IPS-11a (cell line): Measurements from ENCODE around the gene CLEC20A.
"Not testable (repeated sequence)": the region's sequence is repeated elsewhere in the genome, so short reads cannot be mapped to it uniquely, and the experiment has no call there.

Source experiments
- H3K4me3 ChIP-seq: one replicate; pipeline ENCODE4 v1.5.1; 2013; ENCODE audit warnings: low read depth, low read length, control low read depth

Gene CLEC20A

DNA sequence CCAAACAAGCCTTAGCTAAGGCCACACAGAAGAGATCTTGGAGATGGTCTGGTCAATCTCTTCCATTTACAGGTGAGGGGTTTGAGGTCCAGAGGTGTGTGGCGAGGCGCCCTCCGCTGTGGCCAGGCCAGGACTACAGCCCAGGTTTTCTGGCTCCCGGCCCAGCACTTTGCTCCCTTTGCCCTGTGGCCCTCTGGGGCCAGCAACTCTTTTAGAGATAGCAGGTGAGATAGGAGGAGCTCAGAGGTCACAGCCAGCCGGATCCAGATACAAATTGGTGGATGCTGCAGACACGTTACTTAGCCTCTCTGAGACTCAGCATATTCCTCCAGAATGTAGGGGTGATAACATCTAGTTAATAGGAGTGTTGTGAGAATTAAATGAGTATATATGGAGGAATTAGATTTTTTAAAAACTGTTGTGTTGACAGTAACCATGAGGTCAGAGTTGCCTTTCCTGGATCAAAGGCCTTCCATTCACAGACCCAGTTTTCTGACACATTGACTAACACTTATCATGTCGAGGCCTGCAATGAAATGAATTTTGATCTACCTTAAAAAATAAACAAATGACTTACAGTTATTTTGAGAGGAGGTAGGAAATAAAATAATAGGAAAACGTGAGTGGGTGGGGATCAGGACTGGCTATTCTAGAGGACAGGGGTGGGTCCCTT lies 32.7 kb upstream of the CLEC20A start:
- no peak overlapping the region for H3K4me3 ChIP-seq

DNA sequence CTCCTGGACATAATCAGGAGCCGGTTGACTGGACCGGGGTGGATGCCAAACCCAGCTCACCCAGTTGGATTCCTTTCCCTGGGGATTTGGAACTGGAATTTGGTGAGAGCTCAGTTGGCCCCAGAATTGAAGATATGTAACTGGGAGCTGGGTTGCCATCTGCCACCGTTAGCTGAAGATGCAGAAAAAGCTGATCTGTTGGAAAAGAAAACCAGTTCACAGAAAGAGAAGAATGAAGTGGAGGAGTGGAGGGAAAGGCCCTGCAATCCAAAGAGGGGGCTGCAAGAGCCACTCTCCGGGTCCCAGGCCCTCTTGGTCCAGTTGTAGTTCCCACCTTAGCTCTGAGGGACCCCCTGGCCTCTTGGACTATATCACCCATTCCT lies 32.2 kb upstream of the CLEC20A start:
- H3K4me3 ChIP-seq, result no peak overlapping the region

DNA sequence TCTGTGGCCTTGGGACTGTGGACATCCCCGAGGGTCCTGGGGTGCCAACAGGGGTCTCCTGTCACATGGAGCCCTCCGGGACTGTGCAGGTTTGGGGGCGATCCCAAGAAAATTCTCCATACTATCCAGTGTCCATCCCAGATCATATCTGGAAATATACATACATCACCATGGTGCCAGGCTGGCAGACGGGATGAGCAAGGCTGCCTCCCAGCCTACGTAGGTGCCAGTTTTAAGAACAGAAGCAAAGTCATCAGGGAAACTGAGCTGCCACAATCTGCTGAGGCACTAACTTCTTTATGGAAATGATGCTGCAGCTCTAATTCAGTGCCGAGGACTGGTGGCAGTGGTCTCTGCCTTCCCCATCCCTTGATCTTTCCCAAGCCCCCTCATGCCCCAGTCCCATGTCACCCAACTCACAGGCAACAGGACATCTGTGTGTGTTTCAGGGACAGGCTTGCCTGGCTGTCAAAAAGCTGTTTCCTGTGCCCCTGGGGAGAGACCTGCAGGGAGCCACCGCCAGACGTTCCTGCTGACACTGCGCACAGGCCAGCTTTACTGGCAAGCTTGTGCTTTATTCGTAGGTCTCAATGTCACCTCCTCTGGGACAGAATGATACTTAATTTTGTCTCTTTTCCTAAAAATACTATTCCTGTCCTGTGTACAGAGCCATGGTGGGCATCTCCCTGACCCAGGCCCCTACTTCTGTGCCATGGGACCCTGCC lies 31.6 kb upstream of the CLEC20A start:
- H3K4me3 ChIP-seq, result no peak overlapping the region

DNA sequence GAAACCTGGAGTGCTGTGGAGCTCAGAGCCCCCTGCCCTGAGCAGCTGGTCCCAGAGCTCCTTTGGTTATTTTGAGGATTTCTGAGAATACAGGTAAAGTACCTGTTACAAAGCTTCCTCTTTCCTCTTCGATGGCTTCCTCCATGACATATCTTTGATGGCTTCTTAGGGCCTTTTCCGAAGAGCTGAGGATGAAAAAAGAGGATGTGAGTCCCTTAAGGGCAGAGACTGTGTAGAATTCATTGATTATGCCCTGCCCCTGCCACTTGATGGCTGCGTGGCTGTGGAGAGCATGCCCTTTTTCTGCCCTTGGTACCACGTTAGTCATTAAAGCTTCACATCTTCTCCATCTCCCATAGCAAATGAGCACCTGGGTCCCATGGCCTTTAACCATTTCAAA lies 30.4 kb upstream of the CLEC20A start:
- H3K4me3 ChIP-seq, result no peak overlapping the region

DNA sequence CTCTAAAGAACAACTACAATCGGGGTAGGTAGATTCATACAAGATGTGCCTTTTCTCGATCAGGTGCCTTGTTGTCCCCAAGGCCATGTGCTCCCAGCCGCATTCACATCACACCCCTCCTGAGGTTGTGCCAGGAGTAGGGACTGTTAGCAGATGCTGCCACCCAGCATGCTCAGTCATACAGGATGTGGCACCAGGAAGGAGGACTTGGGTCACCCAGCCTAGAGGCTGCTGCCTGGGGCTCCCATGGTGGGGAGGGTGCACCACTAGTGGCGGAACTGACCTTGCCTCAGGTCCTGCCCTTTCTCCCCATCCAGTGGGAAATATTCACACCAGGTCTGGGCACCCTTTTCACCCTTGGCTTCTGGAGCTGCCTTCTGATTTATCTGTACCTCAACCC lies 24.5 kb upstream of the CLEC20A start:
- H3K4me3 ChIP-seq, result no peak overlapping the region

DNA sequence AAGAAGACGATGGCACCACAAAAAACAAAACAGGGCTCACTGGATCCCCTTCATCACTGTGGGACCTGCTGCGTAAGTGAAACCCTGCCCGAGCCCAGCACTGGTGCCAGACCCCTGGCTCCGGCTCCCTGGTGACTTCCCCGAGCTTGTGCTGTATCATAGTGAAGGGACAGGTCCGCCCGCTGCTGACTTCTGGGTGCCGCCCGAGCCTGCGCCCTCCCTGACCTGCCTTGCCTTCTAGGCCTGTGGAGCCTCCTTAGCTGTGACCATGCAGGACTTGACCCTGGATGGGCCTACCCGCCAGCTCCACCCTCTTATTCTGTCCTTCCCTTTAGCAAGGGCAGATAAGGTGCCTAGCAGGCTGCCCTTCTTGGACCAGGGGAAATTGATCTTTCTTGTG lies 24.0 kb upstream of the CLEC20A start:
- no peak overlapping the region for H3K4me3 ChIP-seq

DNA sequence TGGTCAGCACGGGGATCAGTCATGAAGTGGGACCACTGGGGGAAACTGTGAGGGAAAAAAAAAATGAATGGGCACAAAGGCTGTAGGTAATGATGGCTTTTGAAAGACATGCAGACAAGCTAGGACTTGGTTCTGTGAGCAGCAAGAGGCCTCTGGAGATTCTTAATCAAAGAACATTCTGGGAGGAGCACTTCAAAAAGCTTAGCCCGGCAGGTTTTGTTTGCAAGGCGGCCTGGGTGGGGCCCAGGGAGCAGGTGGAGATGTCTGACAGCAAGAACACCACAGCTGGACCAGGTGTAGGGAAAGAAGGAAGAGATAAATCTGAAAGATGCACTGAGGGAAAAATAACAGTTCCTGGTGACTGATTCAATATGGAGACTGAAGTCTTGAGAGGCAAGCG lies 22.1 kb upstream of the CLEC20A start:
- H3K4me3 ChIP-seq, result no peak overlapping the region

DNA sequence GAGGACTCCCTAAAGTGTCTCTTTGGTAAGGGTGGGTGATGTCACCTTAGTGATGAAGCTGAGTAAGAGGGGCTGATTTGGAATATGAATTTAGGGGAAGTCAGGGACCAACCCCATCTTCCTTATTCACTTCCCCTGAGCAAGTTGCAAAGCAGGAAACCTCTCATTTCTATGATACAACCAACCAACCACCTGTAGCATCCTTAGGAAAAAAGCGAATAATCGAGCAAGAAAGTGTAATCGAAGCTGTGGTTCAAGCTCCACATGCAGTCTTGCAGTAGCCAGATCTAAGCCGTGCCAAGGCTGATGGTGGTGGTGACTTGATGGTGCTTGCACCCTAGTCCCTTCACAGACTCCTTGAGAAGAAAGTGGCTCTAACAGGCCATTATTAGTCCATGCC lies 19.3 kb upstream of the CLEC20A start:
- H3K4me3 ChIP-seq, result no peak overlapping the region

DNA sequence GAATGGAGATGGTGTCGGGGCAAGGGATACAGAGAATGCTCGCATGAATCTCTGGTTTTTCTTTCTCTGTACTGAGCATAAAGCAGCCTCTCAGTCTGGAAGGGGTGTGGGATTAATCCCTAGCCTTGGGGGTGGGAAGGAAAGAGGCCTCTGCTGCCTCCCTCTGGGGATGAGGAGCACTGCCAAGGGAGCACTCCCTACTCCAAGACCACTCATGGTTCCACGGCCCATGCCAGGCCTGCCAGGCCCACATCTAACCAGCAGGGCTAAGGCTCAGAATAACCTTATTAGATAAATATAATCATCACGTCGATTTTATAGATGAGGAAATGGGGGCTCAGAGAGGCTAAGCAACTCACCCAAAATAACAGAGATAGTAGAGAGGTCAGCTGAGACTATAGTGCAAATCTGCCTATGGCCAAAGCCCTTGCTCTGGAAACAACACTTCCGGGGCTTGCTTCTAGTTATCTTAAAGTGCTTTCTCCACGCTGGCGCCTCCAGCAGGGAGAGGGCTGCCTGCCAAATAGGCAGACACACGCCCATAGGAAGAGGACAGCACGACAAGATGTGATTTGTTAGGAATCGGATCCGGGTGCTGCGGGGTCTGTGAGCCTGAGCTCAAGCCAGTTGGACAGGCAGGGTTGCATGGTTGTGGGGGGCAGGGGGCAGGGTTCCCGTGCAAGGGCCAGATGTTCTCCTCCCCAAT lies 16.7 kb upstream of the CLEC20A start:
- no peak overlapping the region for H3K4me3 ChIP-seq

DNA sequence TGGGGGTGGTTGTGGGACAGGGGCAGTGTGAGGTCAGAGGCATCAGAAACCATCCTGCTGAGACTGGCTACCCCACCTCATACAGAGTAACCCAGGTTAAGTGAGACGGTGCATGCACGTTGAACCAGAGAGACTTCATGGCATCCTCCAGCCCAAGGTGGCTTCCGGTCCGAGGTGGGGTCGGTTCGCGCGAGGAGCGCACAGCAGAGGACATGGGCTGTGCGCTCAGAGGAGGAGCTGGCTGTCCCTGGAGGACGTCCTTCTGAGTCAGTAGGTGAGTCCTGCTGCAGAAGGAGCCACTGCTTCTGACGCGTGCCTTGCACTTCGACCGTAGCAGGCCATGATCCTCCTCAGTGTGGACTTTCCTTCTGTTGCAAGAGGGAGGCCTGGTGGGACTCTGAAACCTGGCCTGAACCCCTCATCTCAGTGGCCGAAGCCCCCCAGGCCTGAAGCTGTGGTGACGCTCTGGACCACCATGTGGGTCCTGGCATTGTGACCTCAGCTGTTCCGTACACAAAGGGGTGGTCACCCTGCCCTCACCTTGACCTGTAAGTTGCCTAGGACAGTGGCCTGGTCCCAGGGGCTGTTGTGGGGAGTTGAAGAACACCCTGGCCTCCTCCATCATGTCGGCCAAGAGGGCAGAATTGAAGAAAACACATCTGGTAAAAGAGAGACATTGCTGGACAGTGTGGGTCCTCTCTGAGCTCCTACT lies 16.0 kb upstream of the CLEC20A start, which contains the start of gene TEX35:
Gene TEX35, plus strand, starts transcription at position 544 of the 712 bp plus-strand sequence. Its CDS starts 80 bp downstream, at position 624.
- no peak within 1 kb of the TSS for H3K4me3 ChIP-seq

DNA sequence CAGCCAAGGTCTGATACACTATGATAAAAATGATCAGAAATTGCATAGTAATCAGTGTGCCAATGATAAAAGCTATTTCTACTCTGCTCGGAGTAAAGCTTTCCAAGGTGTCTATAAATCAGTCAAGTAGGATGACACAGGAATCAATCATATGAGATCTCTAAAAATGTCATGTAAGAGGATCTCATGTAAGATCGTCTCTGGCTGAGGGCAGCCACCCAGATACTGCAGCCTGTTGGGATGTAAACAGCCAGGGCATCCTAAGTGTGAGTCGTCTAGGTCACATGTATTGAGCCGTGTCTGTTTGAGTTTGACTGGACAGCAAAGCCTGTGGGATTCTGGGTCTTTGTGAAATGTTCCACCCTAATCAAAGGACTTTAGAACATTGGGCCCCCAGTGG lies 13.4 kb upstream of the CLEC20A start:
- H3K4me3 ChIP-seq, result no peak overlapping the region

DNA sequence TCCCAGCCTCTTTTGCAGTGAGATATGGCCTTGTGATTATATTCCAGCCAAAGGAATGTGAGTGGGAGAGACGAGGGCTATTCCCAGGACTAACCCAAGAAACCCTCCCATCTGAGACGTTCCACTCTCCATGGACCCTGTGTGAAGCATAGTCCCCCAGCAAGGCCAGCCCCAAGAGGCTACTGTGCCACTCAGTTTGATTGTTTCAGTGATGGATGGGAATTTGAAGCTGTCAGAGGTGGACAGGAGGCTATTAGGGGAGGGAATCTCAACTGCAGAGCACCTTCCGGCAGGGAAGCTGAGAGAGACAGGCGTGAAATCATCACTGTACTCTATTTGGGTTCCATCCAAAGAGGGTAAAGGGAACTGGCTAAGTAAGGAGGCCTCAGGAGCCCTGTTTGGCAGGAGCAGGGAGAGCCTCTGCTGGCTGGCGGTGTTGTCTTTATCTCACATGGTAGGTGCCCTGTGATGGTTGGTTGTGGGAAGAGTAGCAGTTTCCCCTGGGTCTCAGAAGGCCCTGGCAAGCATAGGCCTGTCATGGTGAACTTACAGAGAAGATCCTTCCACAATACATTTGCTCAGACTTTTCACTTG lies 12.7 kb upstream of the CLEC20A start:
- no peak overlapping the region for H3K4me3 ChIP-seq

DNA sequence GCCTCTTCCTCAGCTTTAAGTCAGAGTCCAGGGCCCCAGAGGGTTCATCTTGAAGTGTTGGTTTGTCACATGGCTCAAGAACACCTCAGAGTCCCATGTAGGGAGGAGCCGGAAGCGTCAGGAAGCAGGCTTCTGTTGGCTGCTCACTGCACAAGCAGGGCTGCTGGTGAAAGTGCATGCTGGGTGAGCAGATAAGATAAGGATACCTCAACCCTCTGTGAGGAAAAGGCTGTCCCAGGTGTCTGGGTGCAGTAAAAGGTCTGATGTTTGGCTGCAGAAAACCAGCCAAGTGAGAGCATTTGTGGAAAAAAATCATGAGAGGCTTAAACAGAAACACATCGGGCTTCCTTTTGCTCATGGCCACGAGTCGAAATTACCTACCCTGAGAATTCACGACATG lies 9.9 kb upstream of the CLEC20A start:
- no peak overlapping the region for H3K4me3 ChIP-seq

DNA sequence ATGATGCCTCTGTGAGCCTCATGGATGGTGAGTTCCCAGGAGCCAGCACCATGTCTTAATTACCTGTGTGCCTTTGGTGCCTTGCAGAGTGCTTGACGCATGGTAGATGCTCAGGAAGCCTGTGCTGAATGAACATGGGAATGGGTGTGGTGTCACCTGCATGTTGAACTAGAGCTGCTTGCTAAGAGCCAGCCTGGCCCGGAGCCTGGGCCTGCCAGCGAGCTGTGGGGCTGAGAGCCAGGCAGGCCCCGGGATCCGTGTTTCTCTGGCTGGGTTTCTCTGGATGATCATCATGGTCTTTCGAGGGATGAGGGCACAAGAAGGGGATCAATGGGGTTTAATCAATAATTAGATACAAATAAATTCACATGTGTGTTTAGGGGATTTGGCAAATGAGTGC lies 9.4 kb upstream of the CLEC20A start:
- H3K4me3 ChIP-seq, result no peak overlapping the region

DNA sequence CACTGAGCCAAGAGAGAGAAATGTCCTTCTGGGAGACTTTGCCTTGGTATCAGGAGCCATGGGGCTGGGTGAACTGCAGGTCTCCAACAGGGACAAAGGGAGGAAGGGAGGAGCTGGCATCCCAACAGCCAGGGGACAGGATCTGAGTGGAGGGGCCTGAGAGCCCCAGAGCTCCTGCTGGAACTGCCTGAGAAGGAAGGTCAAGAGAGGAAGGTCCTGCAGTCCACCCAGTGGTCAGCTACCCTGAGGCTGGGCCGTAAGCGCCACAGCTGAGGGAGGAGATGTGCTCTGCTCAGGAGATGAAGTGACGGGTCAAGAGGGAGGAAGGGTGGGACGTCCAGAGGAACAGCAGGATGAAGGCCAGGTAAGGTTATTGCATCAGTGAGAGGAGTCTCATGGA lies 7.5 kb upstream of the CLEC20A start:
- H3K4me3 ChIP-seq, result no peak overlapping the region

DNA sequence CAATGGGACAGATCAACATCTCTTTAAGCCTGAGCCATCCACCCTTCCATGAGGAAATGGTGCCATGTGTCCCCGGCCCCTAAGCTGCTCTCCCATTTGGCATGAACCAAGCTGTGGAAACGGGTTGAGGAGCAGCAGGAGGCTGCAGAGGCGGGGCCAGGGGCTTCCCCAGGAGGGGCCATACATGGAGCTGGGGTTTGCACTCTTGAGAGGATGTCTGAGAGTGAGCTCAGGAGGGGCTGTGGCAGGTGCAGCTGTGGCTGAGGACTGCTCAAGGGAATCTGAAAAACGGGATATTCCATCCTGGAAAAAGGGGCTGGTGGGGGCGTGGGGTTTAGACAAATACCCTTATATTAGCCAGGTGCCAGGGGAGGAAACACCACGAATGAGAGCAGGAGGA lies 7.1 kb upstream of the CLEC20A start:
- no peak overlapping the region for H3K4me3 ChIP-seq

DNA sequence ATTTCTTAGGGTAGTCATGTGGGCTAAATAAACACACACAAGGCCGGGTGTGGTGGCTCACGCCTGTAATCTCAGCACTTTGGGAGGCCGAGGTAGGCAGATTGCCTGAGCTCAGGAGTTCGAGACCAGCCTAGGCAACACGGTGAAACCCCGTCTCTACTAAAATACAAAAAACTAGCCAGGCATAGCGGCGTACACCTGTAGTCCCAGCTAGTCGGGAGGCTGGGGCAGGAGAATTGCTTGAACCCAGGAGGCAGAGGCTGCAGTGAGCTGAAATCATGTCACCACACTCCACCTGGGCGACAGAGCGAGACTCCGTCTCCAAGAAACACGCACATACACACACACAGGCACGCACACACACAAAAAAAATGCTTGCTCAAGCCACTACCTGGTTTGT lies 6.6 kb upstream of the CLEC20A start:
- H3K4me3 ChIP-seq, result not testable (repeated sequence)

DNA sequence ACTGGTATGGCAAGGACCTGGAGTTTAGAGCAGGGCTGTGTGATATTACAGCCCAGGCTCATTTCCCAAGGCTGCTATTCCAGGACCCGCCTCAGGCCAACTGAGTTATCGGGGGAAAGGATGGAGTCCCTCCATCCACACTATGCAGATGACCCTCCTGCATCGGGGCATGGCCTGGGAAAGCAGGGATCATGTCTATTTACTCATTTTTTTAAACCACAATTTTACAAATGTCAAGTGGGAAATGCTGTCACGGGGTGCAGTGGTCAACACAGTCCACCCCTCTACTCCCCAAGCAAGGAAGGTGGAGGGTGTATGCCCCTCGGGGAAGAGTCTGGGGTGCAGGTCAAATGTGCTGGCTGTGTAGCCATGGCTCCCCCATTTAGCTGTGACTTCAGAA lies 6.1 kb upstream of the CLEC20A start:
- H3K4me3 ChIP-seq, result no peak overlapping the region

DNA sequence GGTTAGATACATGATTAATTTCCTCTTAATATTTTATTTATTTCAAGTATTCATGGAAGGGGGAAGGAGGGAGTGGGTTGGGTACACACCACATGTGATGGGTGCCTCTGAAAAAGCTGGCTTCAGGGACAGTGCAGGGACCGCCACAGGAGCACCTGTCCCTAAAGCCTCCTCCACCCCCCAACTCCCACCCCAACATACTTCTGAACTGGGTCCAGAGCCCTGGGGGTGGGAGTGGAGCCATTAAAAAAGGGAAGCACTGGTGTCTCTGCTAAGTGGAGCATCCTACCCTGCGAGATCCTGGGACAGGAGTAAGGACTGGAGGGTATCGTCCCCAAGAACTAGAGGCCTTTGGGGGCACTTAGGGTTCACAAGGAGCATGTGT lies 5.6 kb upstream of the CLEC20A start:
- no peak overlapping the region for H3K4me3 ChIP-seq

DNA sequence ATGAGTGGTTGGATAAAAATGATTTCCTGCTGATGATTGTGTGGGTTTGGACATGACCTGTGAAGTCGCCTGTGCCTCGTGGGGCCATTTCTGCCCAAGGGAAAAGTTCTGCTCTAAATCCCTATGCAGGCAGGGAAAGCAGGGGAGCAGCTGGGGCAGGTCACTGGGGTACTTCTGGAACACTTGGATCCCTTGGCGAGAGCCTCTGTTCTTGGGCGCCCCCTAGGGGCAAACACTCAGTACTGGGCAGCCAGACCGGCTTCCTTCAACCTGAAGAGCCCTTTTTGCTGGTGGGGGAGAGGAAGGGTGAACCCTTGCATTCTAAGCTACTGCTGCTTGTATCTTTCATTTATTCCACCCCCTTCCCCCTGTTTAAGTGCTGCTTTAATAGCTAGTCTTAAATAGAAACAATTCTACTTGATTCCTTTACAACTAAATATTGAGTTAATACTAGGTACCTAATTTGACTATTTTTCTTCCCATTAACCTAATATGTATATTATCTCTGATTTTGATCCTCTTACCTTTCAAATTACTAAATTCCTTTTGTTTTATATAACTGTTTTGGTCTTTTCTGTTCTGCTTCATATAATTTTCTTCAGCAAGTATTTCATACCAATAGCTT lies 5.1 kb upstream of the CLEC20A start:
- no peak overlapping the region for H3K4me3 ChIP-seq
